Fibroblast of lung (primary cell): Measurements from ENCODE around the gene ZC3HAV1L. TPM values are rescaled to one million over a fixed set of nuclear protein-coding genes. Genes with fewer than 3 reads are reported as not detected.

Source experiments
- DNase-seq, 2 donors: peaks; one replicate each; pipeline versions ENCODE4 v3.0.0 to v3.0.0-alpha.2; 2010; ENCODE audit warnings: low read depth in 2 of 2
- H2AFZ ChIP-seq: 2 replicates; pipeline ENCODE4 v1.5.1; 2012; ENCODE audit warnings: low read length, control low read depth, inconsistent platforms
- H3K27ac ChIP-seq: 2 replicates; pipeline ENCODE4 v1.5.1; 2011; ENCODE audit warnings: low read length, control low read depth; ENCODE audit not compliant: insufficient read depth
- H3K27me3 ChIP-seq: 2 replicates; pipeline ENCODE4 v1.5.1; 2011; ENCODE audit warnings: mild to moderate bottlenecking, low read length; ENCODE audit not compliant: control insufficient read depth, insufficient read depth
- H3K36me3 ChIP-seq: 2 replicates; pipeline ENCODE4 v1.5.1; 2011; ENCODE audit warnings: low read length; ENCODE audit not compliant: control insufficient read depth, insufficient read depth
- H3K4me1 ChIP-seq: 2 replicates; pipeline ENCODE4 v1.5.1; 2011; ENCODE audit warnings: low read length; ENCODE audit not compliant: control insufficient read depth, insufficient read depth; ENCODE audit errors: extremely low read depth
- H3K4me2 ChIP-seq: 2 replicates; pipeline ENCODE4 v1.5.1; 2011; ENCODE audit warnings: low read length, control low read depth; ENCODE audit not compliant: insufficient read depth; ENCODE audit errors: extremely low read depth
- H3K4me3 ChIP-seq, 4 experiments: fragments of 200-600 bp in 1 of 4; sonication (generic) in 1 of 4; replicated peaks in 1 of 4; 2 replicates each; pipeline ENCODE4 v1.5.1; 2011 to 2016; ENCODE audit warnings: low read length in 4 of 4, low read depth in 3 of 4, mild to moderate bottlenecking in 3 of 4, control low read depth in 2 of 4, inconsistent platforms in 1 of 4, mixed read lengths in 1 of 4; ENCODE audit not compliant: insufficient read depth in 1 of 4; ENCODE audit errors: control extremely low read depth in 1 of 4
- H3K79me2 ChIP-seq: 2 replicates; pipeline ENCODE4 v1.5.1; 2012; ENCODE audit warnings: mild to moderate bottlenecking, low read length, inconsistent platforms; ENCODE audit not compliant: control insufficient read depth, insufficient read depth
- H3K9ac ChIP-seq: 2 replicates; pipeline ENCODE4 v1.5.1; 2011; ENCODE audit warnings: mild to moderate bottlenecking, low read length, control low read depth; ENCODE audit not compliant: insufficient read depth
- H3K9me3 ChIP-seq: 2 replicates; pipeline ENCODE4 v1.5.1; 2012; ENCODE audit warnings: low read depth, low read length; ENCODE audit not compliant: control insufficient read depth, insufficient read depth
- H4K20me1 ChIP-seq: 2 replicates; pipeline ENCODE4 v1.5.1; 2011; ENCODE audit warnings: low read length; ENCODE audit not compliant: control insufficient read depth, insufficient read depth; ENCODE audit errors: extremely low read depth
- CTCF ChIP-seq, 2 donors: IDR thresholded peaks in 1 of 2; conservative IDR thresholded peaks in 1 of 2; 1 replicate in 1 of 2; 2 replicates in 1 of 2; pipeline ENCODE4 v1.5.1; 2011 to 2012; ENCODE audit warnings: low read length in 2 of 2, control low read depth in 1 of 2, inconsistent platforms in 1 of 2, low read depth in 1 of 2, mild to moderate bottlenecking in 1 of 2
- EZH2 ChIP-seq: IDR thresholded peaks from 2 replicates; pipeline ENCODE4 v1.5.1; 2012; ENCODE audit warnings: low read length, control low read depth, mild to moderate bottlenecking; ENCODE audit errors: missing control alignments
- polyA plus RNA-seq, 2 donors: library from polyadenylated mRNA; depleted of rRNA in 1 of 2; stranded (reverse) in 1 of 2; unstranded in 1 of 2; fragments of >200 nt; gene quantifications; 2 replicates each; pipeline ENCODE4 v1.2.1, GENCODE V29; 2011 to 2012; ENCODE audit warnings: missing spikeins in 1 of 2
- total RNA-seq: library from RNA; depleted of rRNA; stranded (reverse); fragments of >200 nt; gene quantifications from 2 replicates; pipeline ENCODE4 v1.2.1, GENCODE V29; 2014

Gene ZC3HAV1L
- total and polyA plus RNA-seq, 2 donors (not counting 1 experiment from before 2014, with no cell fraction given) = 5.3 to 8.9 TPM

GRCh38 chr7:139080905-139081304 lies 45.1 kb upstream of the ZC3HAV1L start:
- Histone ChIP-seq H3K4me2 (no peak overlapping the region), H3K36me3 (peaks cover 17% of the 10 kb centered on the region), H3K27me3 (no peaks in the 10 kb centered on the region), H3K27ac (no peak overlapping the region), H3K79me2 (no peaks in the 10 kb centered on the region), H3K9ac (no peak overlapping the region), H3K9me3 (no peaks in the 10 kb centered on the region), H2AFZ (no peak overlapping the region), H3K4me3 (no peak overlapping the region), H4K20me1 (no peaks in the 10 kb centered on the region), H3K4me1 (no peaks in the 10 kb centered on the region)
- no peak for TF ChIP-seq EZH2
- TF ChIP-seq CTCF (conservative IDR thresholded peaks at IDR 0.05 in 1 of 2, IDR thresholded peaks at IDR 0.05 in 1 of 2; ENCODE audit: low read depth in 1 of 2, low read length in 2 of 2) = no peak
- no peak for DNase-seq

- no peak overlapping the region for H3K27ac ChIP-seq
- H3K9me3 ChIP-seq = no peaks in the 10 kb centered on the region
- no peak overlapping the region for H3K9ac ChIP-seq
- H2AFZ ChIP-seq = no peak overlapping the region
- H4K20me1 ChIP-seq = no peaks in the 10 kb centered on the region
- H3K79me2 ChIP-seq = no peaks in the 10 kb centered on the region
- no peaks in the 10 kb centered on the region for H3K27me3 ChIP-seq
- H3K4me2 ChIP-seq = no peak overlapping the region
- H3K4me3 ChIP-seq = no peak overlapping the region
- TF ChIP-seq EZH2 = no peak
- TF ChIP-seq CTCF (conservative IDR thresholded peaks at IDR 0.05 in 1 of 2, IDR thresholded peaks at IDR 0.05 in 1 of 2; ENCODE audit: low read depth in 1 of 2, low read length in 2 of 2) = no peak
- H3K4me1 ChIP-seq = peaks cover under 1% of the 10 kb centered on the region
- H3K36me3 ChIP-seq = peaks cover 13% of the 10 kb centered on the region
- no peak for DNase-seq
These were observed 44.0 kb upstream of the ZC3HAV1L start for GRCh38 chr7:139079861-139080260.

GRCh38 chr7:139078911-139079310 lies 43.1 kb upstream of the ZC3HAV1L start:
- no peaks in the 10 kb centered on the region for H3K27me3 ChIP-seq
- H3K27ac ChIP-seq = no peak overlapping the region
- no peaks in the 10 kb centered on the region for H3K9me3 ChIP-seq
- no peaks in the 10 kb centered on the region for H4K20me1 ChIP-seq
- H3K4me3 ChIP-seq = no peak overlapping the region
- no peak overlapping the region for H3K9ac ChIP-seq
- H2AFZ ChIP-seq = no peak overlapping the region
- H3K79me2 ChIP-seq = no peaks in the 10 kb centered on the region
- DNase-seq = no peak
- no peak overlapping the region for H3K4me2 ChIP-seq
- H3K4me1 ChIP-seq = peaks cover 2% of the 10 kb centered on the region
- TF ChIP-seq CTCF (conservative IDR thresholded peaks at IDR 0.05 in 1 of 2, IDR thresholded peaks at IDR 0.05 in 1 of 2; ENCODE audit: low read depth in 1 of 2, low read length in 2 of 2) = no peak
- H3K36me3 ChIP-seq = peaks cover 14% of the 10 kb centered on the region
